Rectal smooth muscle tissue (tissue), 1 donor: Measurements from ENCODE around the gene C1orf21.

ENCODE experiments used
- H3K27ac ChIP-seq: one replicate; pipeline ENCODE4 v1.7.0; 2013; ENCODE audit warnings: low read depth, low read length, inconsistent platforms
- H3K27me3 ChIP-seq: one replicate; pipeline ENCODE4 v1.7.0; 2013; ENCODE audit warnings: low read length; ENCODE audit not compliant: control insufficient read depth, insufficient read depth
- H3K36me3 ChIP-seq: one replicate; pipeline ENCODE4 v1.7.0; 2013; ENCODE audit warnings: low read length; ENCODE audit not compliant: control insufficient read depth, insufficient read depth
- H3K4me1 ChIP-seq: one replicate; pipeline ENCODE4 v1.7.0; 2013; ENCODE audit warnings: low read length; ENCODE audit not compliant: control insufficient read depth, insufficient read depth
- H3K4me3 ChIP-seq: one replicate; pipeline ENCODE4 v1.7.0; 2013; ENCODE audit warnings: low read length
- H3K9ac ChIP-seq: one replicate; pipeline ENCODE4 v1.7.0; 2013; ENCODE audit warnings: low read length

The C1orf21 gene

GRCh38 chr1:184367427-184368038, 19.3 kb upstream of the C1orf21 start:
- no peaks in the 10 kb centered on the region for H3K36me3 ChIP-seq
- H3K27ac ChIP-seq: no peak overlapping the region
- H3K4me1 ChIP-seq: no peaks in the 10 kb centered on the region
- H3K27me3 ChIP-seq: no peaks in the 10 kb centered on the region
- no peak overlapping the region for H3K4me3 ChIP-seq
- H3K9ac ChIP-seq: no peak overlapping the region

GRCh38 chr1:184368354-184368753, 18.5 kb upstream of the C1orf21 start:
- Histone ChIP-seq H3K27ac (no peak overlapping the region), H3K9ac (no peak overlapping the region), H3K27me3 (no peaks in the 10 kb centered on the region), H3K4me3 (no peak overlapping the region), H3K36me3 (no peaks in the 10 kb centered on the region), H3K4me1 (no peaks in the 10 kb centered on the region)

- Histone ChIP-seq H3K27me3 (no peaks in the 10 kb centered on the region), H3K4me3 (no peak overlapping the region), H3K4me1 (no peaks in the 10 kb centered on the region), H3K36me3 (no peaks in the 10 kb centered on the region), H3K9ac (no peak overlapping the region), H3K27ac (no peak overlapping the region)
Observed at GRCh38 chr1:184370850-184371249, 16.0 kb upstream of the C1orf21 start.

- Histone ChIP-seq H3K4me3 (no peak overlapping the region), H3K9ac (no peak overlapping the region), H3K36me3 (no peaks in the 10 kb centered on the region), H3K27ac (no peak overlapping the region), H3K4me1 (no peaks in the 10 kb centered on the region), H3K27me3 (no peaks in the 10 kb centered on the region)
Observed at GRCh38 chr1:184373155-184373554, 13.7 kb upstream of the C1orf21 start.

GRCh38 chr1:184376369-184376768, 10.5 kb upstream of the C1orf21 start:
- H3K4me1 ChIP-seq: no peaks in the 10 kb centered on the region
- H3K9ac ChIP-seq: no peak overlapping the region
- H3K27ac ChIP-seq: no peak overlapping the region
- no peaks in the 10 kb centered on the region for H3K27me3 ChIP-seq
- no peaks in the 10 kb centered on the region for H3K36me3 ChIP-seq
- no peak overlapping the region for H3K4me3 ChIP-seq

GRCh38 chr1:184379111-184379752, 7.6 kb upstream of the C1orf21 start:
- H3K36me3 ChIP-seq: no peaks in the 10 kb centered on the region
- H3K9ac ChIP-seq: no peak overlapping the region
- no peaks in the 10 kb centered on the region for H3K4me1 ChIP-seq
- H3K27me3 ChIP-seq: no peaks in the 10 kb centered on the region
- no peak overlapping the region for H3K4me3 ChIP-seq
- H3K27ac ChIP-seq: no peak overlapping the region

GRCh38 chr1:184380468-184380867, 6.4 kb upstream of the C1orf21 start:
- Histone ChIP-seq H3K9ac (no peak overlapping the region), H3K27ac (no peak overlapping the region), H3K4me1 (no peaks in the 10 kb centered on the region), H3K4me3 (no peak overlapping the region), H3K36me3 (no peaks in the 10 kb centered on the region), H3K27me3 (no peaks in the 10 kb centered on the region)

- Histone ChIP-seq H3K36me3 (no peaks in the 10 kb centered on the region), H3K4me3 (no peak overlapping the region), H3K27me3 (no peaks in the 10 kb centered on the region), H3K9ac (no peak overlapping the region), H3K4me1 (peaks cover 4% of the 10 kb centered on the region), H3K27ac (no peak overlapping the region)
Observed at GRCh38 chr1:184383772-184384323, 3.0 kb upstream of the C1orf21 start.

- H3K9ac ChIP-seq: peak overlapping the region; percentile 1
- H3K27me3 ChIP-seq: no peaks in the 10 kb centered on the region
- H3K4me3 ChIP-seq: peak overlapping the region; percentile 79
- peak overlapping the region; percentile 71 for H3K27ac ChIP-seq
- H3K36me3 ChIP-seq: no peaks in the 10 kb centered on the region
- H3K4me1 ChIP-seq: peaks cover 4% of the 10 kb centered on the region
Observed at GRCh38 chr1:184385865-184386311, 941 bp upstream of the C1orf21 start.

- Histone ChIP-seq H3K9ac (peak overlapping the region; percentile 55), H3K4me1 (peaks cover 4% of the 10 kb centered on the region), H3K27me3 (no peaks in the 10 kb centered on the region), H3K4me3 (peak overlapping the region; percentile 79), H3K36me3 (no peaks in the 10 kb centered on the region), H3K27ac (peak overlapping the region; percentile 81)
Observed at GRCh38 chr1:184387069-184387475, 243 bp downstream of the C1orf21 start.

GRCh38 chr1:184387476-184388318, 868 bp downstream of the C1orf21 start:
- Histone ChIP-seq H3K36me3 (no peaks in the 10 kb centered on the region), H3K4me3 (peak overlapping the region; percentile 79), H3K27ac (peak overlapping the region; percentile 81), H3K27me3 (no peaks in the 10 kb centered on the region), H3K9ac (peak overlapping the region; percentile 55), H3K4me1 (peaks cover 4% of the 10 kb centered on the region)

- H3K4me1 ChIP-seq: peaks cover 4% of the 10 kb centered on the region
- H3K27ac ChIP-seq: peak overlapping the region; percentile 81
- H3K4me3 ChIP-seq: peak overlapping the region; percentile 79
- H3K36me3 ChIP-seq: no peaks in the 10 kb centered on the region
- H3K9ac ChIP-seq: peak overlapping the region; percentile 29
- no peaks in the 10 kb centered on the region for H3K27me3 ChIP-seq
Observed at GRCh38 chr1:184388319-184388889, 1.6 kb downstream of the C1orf21 start.
